Mesenchymal stem cell (in vitro differentiated cells and primary cell): ENCODE results near the gene AKAP1.

ENCODE experiments used
- DNase-seq: peaks from one replicate; pipeline ENCODE4 v3.0.0-alpha.2; 2013
- H2AFZ ChIP-seq: one replicate; pipeline ENCODE4 v1.6.1; 2013; ENCODE audit warnings: low read depth, mild to moderate bottlenecking, control low read depth, inconsistent platforms, low read length, moderate library complexity
- H2AK5ac ChIP-seq: 2 replicates; pipeline ENCODE4 v1.6.1; 2013; ENCODE audit warnings: low read length, moderate library complexity, mild to moderate bottlenecking, inconsistent platforms; ENCODE audit not compliant: severe bottlenecking
- H2BK120ac ChIP-seq: one replicate; pipeline ENCODE4 v1.6.1; 2013; ENCODE audit warnings: low read depth, mild to moderate bottlenecking, inconsistent platforms, low read length, moderate library complexity
- H2BK12ac ChIP-seq, 2 experiments: one replicate each; pipeline ENCODE4 v1.6.1; 2013; ENCODE audit warnings: inconsistent platforms in 2 of 2, low read length in 2 of 2, mild to moderate bottlenecking in 2 of 2, moderate library complexity in 2 of 2, control low read depth in 1 of 2
- H2BK15ac ChIP-seq: one replicate; pipeline ENCODE4 v1.6.1; 2013; ENCODE audit warnings: mild to moderate bottlenecking, low read depth, inconsistent platforms; ENCODE audit not compliant: poor library complexity, severe bottlenecking
- H2BK5ac ChIP-seq: 2 replicates; pipeline ENCODE4 v1.6.1; 2013; ENCODE audit warnings: low read depth, mild to moderate bottlenecking, low read length, control low read depth, inconsistent platforms; ENCODE audit not compliant: poor library complexity, severe bottlenecking
- H3K14ac ChIP-seq, 2 experiments: one replicate each; pipeline ENCODE4 v1.6.1; 2013; ENCODE audit warnings: inconsistent platforms in 2 of 2, low read length in 2 of 2, control low read depth in 1 of 2, mild to moderate bottlenecking in 1 of 2, moderate library complexity in 1 of 2
- H3K18ac ChIP-seq, 2 experiments: one replicate each; pipeline ENCODE4 v1.6.1; 2013; ENCODE audit warnings: inconsistent platforms in 2 of 2, low read length in 2 of 2, control low read depth in 1 of 2, low read depth in 1 of 2, mild to moderate bottlenecking in 1 of 2
- H3K23ac ChIP-seq, 2 experiments: one replicate each; pipeline ENCODE4 v1.6.1; 2013; ENCODE audit warnings: inconsistent platforms in 2 of 2, low read length in 2 of 2, mild to moderate bottlenecking in 2 of 2, moderate library complexity in 2 of 2, control low read depth in 1 of 2
- H3K27ac ChIP-seq: 2 replicates; pipeline ENCODE4 v1.5.1; 2013; ENCODE audit warnings: mild to moderate bottlenecking, moderate library complexity, low read length, control low read depth, inconsistent platforms; ENCODE audit not compliant: poor library complexity, severe bottlenecking
- H3K27me3 ChIP-seq, 2 experiments: 2 replicates each; pipeline versions ENCODE4 v1.6.1 to v1.7.0; 2013; ENCODE audit warnings: low read length in 2 of 2, mild to moderate bottlenecking in 2 of 2, moderate library complexity in 2 of 2, control low read depth in 1 of 2, inconsistent platforms in 1 of 2; ENCODE audit not compliant: control insufficient read depth in 1 of 2, insufficient read depth in 1 of 2
- H3K36me3 ChIP-seq, 2 experiments: 2 replicates each; pipeline versions ENCODE4 v1.6.1 to v1.7.0; 2013; ENCODE audit warnings: low read length in 2 of 2, control low read depth in 1 of 2, inconsistent platforms in 1 of 2, low read depth in 1 of 2, mild to moderate bottlenecking in 1 of 2; ENCODE audit not compliant: insufficient read depth in 2 of 2, control insufficient read depth in 1 of 2
- H3K4ac ChIP-seq, 2 experiments: one replicate each; pipeline ENCODE4 v1.6.1; 2013; ENCODE audit warnings: inconsistent platforms in 2 of 2, low read length in 2 of 2, mild to moderate bottlenecking in 2 of 2, moderate library complexity in 2 of 2, control low read depth in 1 of 2, low read depth in 1 of 2
- H3K4me1 ChIP-seq: 2 replicates; pipeline ENCODE4 v1.6.1; 2013; ENCODE audit warnings: low read depth, low read length, control low read depth; ENCODE audit not compliant: control insufficient read depth, insufficient read depth
- H3K4me2 ChIP-seq: 2 replicates; pipeline ENCODE4 v1.6.1; 2013; ENCODE audit warnings: low read length, mild to moderate bottlenecking, inconsistent platforms; ENCODE audit not compliant: poor library complexity, severe bottlenecking
- H3K4me3 ChIP-seq, 2 experiments: 2 replicates each; pipeline versions ENCODE4 v1.5.1 to v1.7.0; 2013; ENCODE audit warnings: low read length in 2 of 2, mild to moderate bottlenecking in 2 of 2, control low read depth in 1 of 2, low read depth in 1 of 2; ENCODE audit not compliant: insufficient read depth in 1 of 2
- H3K79me1 ChIP-seq: replicated peaks from 2 replicates; pipeline ENCODE4 v1.6.1; 2013; ENCODE audit warnings: mild to moderate bottlenecking, control low read depth, low read length, inconsistent platforms; ENCODE audit not compliant: poor library complexity, severe bottlenecking
- H3K9ac ChIP-seq: 2 replicates; pipeline ENCODE4 v1.7.0; 2013; ENCODE audit warnings: mild to moderate bottlenecking, low read length, moderate library complexity
- H3K9me3 ChIP-seq: 2 replicates; pipeline ENCODE4 v1.7.0; 2013; ENCODE audit warnings: mild to moderate bottlenecking, low read length; ENCODE audit not compliant: control insufficient read depth
- H4K8ac ChIP-seq: one replicate; pipeline ENCODE4 v1.6.1; 2013; ENCODE audit warnings: inconsistent platforms, mild to moderate bottlenecking, low read length, moderate library complexity
- H4K91ac ChIP-seq: one replicate; pipeline ENCODE4 v1.6.1; 2013; ENCODE audit warnings: mild to moderate bottlenecking, low read length, inconsistent platforms
- WGBS: methylation state at CpG from one replicate; pipeline ENCODE4 v1.1.7; 2013; ENCODE audit warnings: mixed read lengths; 5-methylcytosine and 5-hydroxymethylcytosine counted together

AKAP1 gene

GRCh38 chr17:57168695-57169094, 83.6 kb downstream of the AKAP1 start:
- Histone ChIP-seq H2AFZ (no peak overlapping the region), H3K4ac (no peak overlapping the region), H3K14ac (no peak overlapping the region), H3K18ac (no peak overlapping the region), H4K91ac (no peak overlapping the region), H3K4me2 (no peak overlapping the region), H3K4me3 (no peak overlapping the region), H3K36me3 (no peaks in the 10 kb centered on the region), H3K23ac (no peak overlapping the region), H2BK120ac (no peak overlapping the region), H4K8ac (no peak overlapping the region), H2BK12ac (no peak overlapping the region), H3K27me3 (peaks cover 5 to 13% of the 10 kb centered on the region in 2 experiments), H3K27ac (no peak overlapping the region), H3K9ac (no peak overlapping the region), H3K79me1 (no peaks in the 10 kb centered on the region), H2AK5ac (no peak overlapping the region), H3K9me3 (no peaks in the 10 kb centered on the region), H2BK15ac (no peak overlapping the region), H3K4me1 (peaks cover 2% of the 10 kb centered on the region), H2BK5ac (no peak overlapping the region)
- no CpG with 5 or more reads among the region's 2 CpGs for WGBS
- no peak for DNase-seq

- H3K4me3 ChIP-seq: no peak overlapping the region
- H2BK120ac ChIP-seq: no peak overlapping the region
- H2BK12ac ChIP-seq: no peak overlapping the region
- peaks cover 2% of the 10 kb centered on the region for H3K4me1 ChIP-seq
- no peak overlapping the region for H2BK5ac ChIP-seq
- H3K36me3 ChIP-seq: no peaks in the 10 kb centered on the region
- no peak overlapping the region for H3K27ac ChIP-seq
- H3K18ac ChIP-seq: no peak overlapping the region
- no peak overlapping the region for H3K4ac ChIP-seq
- WGBS: 55% methylated on average over 4 of the region's 4 CpGs
- H3K79me1 ChIP-seq: no peaks in the 10 kb centered on the region
- H3K14ac ChIP-seq: no peak overlapping the region
- H3K4me2 ChIP-seq: no peak overlapping the region
- no peaks in the 10 kb centered on the region for H3K9me3 ChIP-seq
- no peak overlapping the region for H2BK15ac ChIP-seq
- H3K9ac ChIP-seq: no peak overlapping the region
- no peak overlapping the region for H2AK5ac ChIP-seq
- no peak overlapping the region for H4K8ac ChIP-seq
- peak overlapping the region; percentile 49 for H2AFZ ChIP-seq
- no peak overlapping the region for H3K23ac ChIP-seq
- no peak overlapping the region for H4K91ac ChIP-seq
- H3K27me3 ChIP-seq: peaks cover 8 to 28% of the 10 kb centered on the region in 2 experiments
- no peak for DNase-seq
Observed at GRCh38 chr17:57170866-57171265, 85.8 kb downstream of the AKAP1 start.
